GM12801 (cell line): ENCODE measurements around the gene NTM.

Experiments used
- TF ChIP-seq, protein P1 (sequence below): IDR thresholded peaks from one replicate; pipeline ENCODE4 v1.5.1; 2011; ENCODE audit warnings: control low read depth; ENCODE audit not compliant: insufficient read length; ENCODE audit errors: extremely low read depth

The NTM gene

DNA sequence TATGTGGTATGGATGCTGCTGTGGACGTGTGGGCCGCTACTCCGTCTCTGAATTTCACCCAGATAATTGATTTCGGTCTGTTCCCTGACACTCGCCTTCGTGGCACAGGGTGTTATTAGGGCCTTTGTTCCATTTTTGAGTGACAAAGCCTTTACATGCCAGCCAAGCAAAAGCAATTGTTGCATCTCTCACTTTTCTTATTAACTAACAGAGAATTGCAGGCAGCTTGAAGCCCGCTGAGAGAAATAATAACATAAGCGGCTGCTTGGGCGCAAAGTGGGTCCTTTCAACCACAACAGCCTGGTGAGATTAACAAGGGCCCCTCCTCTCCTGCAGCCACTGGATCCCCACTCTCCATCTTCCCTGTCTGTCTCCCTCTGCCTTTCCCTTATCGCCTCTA is 449.4 kb downstream of the NTM start:
- TF ChIP-seq, protein P1, sequence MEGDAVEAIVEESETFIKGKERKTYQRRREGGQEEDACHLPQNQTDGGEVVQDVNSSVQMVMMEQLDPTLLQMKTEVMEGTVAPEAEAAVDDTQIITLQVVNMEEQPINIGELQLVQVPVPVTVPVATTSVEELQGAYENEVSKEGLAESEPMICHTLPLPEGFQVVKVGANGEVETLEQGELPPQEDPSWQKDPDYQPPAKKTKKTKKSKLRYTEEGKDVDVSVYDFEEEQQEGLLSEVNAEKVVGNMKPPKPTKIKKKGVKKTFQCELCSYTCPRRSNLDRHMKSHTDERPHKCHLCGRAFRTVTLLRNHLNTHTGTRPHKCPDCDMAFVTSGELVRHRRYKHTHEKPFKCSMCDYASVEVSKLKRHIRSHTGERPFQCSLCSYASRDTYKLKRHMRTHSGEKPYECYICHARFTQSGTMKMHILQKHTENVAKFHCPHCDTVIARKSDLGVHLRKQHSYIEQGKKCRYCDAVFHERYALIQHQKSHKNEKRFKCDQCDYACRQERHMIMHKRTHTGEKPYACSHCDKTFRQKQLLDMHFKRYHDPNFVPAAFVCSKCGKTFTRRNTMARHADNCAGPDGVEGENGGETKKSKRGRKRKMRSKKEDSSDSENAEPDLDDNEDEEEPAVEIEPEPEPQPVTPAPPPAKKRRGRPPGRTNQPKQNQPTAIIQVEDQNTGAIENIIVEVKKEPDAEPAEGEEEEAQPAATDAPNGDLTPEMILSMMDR, result no peak

DNA sequence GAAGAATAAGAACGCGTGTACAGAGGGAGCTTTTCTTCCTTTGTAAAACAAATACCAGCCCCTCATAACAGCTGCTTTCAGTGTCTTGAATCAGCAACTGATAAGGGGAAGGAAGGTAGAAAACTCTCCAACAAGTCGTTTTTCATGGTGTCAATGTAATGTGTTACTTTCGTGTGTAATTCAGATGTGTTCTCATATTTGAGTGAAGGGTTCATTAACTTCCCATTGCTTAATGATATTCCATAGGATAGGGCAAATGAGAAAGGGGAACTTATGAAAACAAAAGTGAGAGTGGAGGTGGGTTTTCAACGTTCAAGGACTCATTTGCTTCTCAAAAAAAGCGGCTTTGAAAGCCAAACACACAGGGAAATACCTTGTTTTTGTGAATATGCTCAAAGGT is 452.1 kb downstream of the NTM start:
- TF ChIP-seq, protein P1, result no peak

DNA sequence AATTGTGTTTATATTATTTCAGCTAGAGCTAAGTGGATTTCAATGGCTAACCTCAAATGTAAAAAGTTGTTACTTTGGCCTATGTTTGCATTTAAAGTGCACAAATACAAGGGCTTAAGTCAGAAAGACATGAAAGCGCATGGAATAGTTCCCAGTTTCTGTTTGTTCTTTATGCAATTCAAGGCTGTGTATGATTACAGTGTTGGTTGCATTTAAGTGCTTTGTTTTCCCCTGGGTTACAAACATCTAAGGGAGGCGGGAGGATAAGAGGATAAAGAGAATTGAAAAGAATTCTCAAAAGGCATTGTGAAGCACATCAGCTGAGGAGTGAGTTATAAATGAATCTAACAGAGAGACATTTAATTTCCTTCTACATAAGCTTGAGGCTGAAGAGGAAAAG is 453.4 kb downstream of the NTM start:
- TF ChIP-seq, protein P1, result no peak

DNA sequence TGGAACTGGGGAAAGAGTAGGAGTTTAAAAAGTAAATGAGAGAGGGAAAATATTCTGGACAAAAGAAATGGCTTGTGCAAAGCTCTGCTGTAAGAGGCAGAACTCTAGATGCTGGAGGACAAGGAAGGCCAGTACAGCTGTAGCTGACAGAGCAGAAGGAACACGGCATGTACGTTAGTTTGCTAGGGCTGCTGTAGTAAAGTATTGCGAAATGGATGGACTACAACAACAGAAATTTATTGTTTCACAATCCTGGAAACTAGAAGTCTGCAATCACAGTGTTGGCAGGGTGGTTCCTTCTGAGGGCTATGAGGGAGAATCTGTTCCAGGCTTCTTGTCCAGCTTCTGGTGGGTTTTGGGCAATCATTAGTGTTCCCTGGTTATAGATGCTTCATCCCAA is 454.4 kb downstream of the NTM start:
- TF ChIP-seq, protein P1, result no peak

- TF ChIP-seq, protein P1, result no peak
Observed at GRCh38 chr11:131827430-131827829, 457.0 kb downstream of the NTM start.

DNA sequence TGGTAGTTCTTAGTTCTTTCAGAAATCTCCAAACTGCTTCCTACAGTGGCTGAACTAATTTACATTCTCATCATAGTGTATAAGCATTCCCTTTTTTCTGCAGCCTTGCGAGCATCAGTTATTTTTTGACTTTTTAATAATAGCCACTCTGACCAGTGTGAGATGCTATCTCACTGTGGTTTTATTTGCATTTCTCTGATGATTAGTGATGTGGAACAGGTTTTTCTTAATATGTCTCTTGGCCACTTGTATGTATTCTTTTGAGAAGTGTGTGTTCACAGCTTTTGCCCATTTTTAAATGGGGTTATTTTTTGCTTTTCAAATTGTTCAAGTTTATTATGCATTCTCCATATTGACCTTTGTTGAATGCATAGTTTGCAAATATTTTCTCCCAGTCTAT is 459.3 kb downstream of the NTM start:
- TF ChIP-seq, protein P1, result no peak

DNA sequence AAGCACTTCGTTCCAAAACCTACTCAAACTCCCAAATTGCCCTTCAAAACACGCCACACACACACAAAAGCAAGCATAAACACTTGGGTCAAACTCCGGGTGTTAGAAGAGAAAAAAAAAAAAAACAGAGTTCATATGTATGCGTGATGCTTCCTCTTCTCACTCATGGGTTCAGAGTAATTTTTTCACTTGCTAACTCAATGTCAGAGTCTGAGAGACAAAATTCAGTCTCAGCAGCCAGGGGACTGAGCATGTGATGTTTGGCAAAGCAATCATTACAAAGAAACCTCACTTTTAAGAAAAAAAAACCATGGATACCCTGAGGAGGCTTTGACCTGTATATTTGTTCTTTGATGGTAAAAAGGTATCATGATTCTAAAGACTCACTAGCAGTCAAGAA is 461.7 kb downstream of the NTM start:
- TF ChIP-seq, protein P1, result no peak

GRCh38 chr11:131833366-131833765 is 463.0 kb downstream of the NTM start:
- TF ChIP-seq, protein P1, result no peak
